ENCODE data around the gene ZC3H12C.

ZC3H12C gene

DNA sequence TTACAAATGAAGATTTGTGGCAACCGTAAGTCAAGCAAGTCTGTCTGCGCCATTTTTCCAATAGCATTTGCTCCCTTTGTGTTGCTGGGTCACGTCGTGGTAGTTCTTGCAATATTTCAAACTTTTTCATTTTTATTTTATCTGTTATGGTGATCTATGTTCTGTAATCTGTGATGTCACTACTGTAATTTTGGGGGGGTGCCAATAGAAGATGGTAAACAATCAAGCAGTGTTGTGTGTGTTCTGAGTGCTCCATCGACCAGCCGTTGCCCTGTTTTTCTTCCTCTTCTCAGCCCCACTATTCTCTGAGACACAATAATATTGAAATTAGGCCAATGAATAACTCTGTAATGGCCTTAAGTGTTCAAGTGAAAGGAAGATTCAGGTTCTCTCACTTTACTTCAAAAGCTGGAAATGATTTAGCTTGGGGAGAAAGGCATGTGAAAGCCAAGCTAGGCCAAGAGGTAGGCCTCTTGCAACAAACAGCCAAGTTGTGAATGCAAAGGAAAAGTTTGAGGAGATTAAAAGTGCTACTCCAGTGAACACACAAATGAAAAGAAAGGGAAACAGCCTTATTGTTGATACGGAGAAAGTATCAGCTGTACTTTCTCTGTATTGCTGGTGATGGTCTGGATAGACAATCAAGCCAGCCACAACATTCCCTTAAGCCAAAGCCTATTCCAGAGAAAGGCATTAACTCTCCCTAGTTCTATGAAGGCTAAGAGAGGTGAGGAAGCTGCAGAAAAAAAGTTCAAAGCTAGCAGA lies 7.5 kb downstream of the ZC3H12C start:
- no peak for DNase-seq

DNA sequence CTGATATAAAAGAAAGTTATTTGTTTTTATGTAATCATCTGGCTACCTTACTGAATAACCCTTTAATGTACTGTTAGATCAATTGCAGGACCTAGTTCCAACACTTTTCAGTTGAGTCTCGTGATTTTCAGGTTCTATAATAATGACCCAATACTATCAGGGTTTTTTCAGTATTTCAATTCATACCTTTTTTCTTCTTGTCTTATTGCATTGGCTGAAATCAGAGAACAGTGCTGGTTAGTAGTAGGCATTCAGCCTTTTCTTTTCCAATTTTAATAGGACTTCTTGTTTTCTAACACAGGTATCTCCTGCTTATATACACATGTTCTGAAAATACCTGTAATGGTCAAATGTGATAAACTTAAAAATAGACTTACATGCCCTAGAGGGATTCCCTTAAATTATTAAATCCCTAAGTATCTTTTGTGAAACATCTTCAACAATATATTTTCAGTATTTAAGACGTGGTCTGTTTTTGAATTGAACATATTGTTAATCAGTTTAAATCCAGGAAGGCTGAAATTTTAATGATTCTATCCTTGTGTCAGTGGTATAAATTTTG lies 13.6 kb downstream of the ZC3H12C start:
- no peak for DNase-seq

DNA sequence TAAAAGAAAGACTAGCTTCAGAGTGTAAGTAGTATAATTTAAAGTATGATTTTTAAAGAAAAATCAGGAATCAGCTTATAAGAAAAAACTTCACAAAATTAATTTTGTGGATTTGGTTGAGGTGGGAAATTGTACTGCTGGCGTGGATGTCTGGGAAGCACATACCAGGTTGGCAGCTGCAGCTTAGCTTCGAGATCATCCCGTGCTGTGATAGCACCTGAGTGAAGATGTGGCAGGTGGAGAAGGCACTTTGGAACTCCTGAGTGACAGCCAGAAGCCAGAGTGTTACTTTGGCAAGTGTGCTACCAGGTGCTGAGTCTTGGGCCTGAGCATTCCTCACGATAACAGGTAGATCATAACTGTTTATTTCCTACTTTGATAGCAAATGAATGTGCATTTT lies 17.7 kb downstream of the ZC3H12C start:
- DNase-seq, result no peak

DNA sequence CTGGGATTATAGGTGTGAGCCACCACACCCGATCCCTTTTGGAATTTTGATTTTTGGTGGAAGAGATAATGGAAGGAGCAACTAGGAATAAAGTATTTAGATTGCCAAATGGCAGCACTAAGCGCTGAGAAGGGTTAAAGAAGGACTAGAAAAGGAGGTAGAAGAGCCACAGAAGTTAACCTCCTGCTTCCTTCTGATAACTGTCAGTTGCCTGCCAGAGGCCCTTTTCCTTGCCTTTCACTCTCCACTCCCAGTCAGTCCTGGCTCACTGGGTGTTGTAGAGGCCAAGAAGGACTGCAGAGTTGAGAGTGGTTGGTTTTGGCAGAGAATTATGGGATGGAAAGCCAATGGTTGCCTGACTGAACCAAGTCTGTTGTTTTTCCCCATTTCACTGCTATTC lies 19.3 kb downstream of the ZC3H12C start:
- no peak for DNase-seq

DNA sequence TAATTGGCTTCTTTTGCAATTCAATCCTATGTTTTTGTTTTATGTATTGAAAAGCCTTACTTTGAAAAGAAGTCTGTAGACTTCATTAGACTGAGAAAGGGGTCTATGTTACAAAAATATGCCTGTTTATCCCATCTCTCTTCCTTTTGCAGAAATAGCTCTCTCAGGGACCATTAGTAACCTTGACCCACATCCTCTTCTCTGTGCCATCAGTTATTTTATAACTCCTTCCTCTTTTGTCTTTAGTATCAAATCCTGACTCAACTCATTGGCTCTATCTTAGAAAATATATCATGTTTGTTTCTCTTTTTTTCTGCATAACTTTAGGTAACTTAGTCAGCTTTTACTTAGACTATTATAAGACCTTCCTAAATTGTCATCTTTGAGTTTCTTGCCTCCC lies 20.3 kb downstream of the ZC3H12C start:
- DNase-seq, result no peak

DNA sequence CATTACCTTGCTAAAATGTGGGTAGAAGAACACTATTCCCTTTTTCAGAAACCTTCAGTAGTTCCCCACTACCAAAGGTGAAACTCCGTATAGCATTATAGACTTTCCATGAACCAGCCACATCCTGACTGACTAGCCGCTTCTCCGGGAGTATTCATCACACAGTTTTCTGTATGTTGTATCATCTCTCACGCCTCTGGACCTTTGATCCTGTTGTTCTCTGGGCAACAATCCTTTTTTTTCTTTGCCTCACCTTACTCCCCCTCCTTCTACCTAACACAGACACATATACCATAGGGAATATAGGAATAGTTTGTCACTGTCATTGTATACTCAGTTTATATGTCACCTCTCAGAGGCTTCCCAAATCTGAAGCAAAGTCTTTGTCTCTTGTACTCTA lies 20.8 kb downstream of the ZC3H12C start:
- DNase-seq, result no peak

DNA sequence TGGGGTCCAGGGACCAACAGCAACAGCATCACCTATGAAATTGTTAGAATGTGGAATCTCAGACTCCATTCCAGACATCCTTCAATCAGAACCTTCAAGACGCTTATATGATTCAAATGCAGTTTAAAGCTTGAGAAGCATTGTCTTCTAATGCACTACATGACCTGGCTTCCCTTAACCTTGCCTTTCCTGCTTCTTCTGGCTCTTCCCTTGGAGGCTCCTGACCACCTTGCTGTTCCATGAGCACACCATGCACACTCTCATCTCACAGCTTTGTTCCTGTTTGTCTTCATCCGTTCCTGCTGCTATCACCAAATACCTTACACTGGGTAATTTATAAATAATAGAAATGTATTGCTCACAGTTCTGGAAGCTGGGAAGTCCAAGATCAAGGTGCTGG lies 26.1 kb downstream of the ZC3H12C start:
- no peak for DNase-seq

DNA sequence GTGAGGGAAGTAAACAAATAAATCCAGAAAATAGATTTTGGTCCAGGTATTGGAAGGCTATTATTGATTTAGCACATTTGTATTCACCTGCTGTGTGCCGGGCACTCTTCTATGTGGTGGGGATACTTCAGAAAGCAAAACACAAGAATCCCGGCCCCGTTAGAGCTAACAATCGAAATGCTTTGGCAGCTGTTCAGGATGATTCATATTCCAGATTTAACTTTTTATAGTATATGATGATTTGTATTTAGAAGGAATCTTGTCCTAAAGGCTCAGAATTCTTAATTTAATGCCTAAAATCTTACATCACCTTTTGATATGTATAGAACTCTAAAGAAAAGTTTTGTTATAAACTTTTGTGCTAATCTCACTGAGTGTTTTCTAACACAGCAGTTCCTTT lies 28.0 kb downstream of the ZC3H12C start:
- DNase-seq, result no peak

DNA sequence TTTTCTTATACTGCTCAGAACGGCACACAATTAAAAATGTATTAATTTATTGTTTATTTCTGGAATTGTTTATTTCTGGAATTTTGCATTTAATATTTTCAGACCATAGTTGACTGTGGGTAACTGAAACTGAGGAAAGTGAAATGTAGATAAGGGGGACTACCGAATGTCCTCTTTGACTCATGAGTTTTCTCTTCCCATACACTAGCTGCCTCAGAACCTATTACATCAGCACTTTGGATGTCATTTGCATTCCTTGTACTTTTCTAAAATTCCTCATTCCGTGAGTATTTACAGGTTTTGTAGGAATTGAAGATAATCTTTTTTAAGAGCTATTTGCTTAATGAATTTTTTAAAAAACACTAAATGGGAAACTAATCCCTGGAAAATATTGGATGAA lies 29.8 kb downstream of the ZC3H12C start:
- no peak for DNase-seq

DNA sequence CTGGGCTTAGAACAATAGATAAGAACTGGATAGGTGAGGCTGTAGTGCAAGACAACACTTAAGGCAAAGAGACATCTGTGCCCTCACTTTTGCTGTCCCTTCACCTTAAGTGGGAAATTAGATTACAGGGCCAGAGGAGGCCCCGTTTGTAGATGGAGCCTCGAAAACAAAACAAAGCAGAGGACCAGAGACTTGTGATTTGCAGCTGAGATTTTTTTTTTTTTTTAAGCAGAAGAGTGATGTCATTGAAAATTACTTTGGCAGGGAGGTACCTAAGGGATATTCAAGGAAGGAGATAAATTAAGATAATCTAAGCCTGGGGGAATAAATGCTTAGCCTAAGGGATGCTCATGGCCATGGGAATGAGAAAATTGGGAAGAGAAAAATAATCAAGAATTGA lies 31.4 kb downstream of the ZC3H12C start:
- no peak for DNase-seq

DNA sequence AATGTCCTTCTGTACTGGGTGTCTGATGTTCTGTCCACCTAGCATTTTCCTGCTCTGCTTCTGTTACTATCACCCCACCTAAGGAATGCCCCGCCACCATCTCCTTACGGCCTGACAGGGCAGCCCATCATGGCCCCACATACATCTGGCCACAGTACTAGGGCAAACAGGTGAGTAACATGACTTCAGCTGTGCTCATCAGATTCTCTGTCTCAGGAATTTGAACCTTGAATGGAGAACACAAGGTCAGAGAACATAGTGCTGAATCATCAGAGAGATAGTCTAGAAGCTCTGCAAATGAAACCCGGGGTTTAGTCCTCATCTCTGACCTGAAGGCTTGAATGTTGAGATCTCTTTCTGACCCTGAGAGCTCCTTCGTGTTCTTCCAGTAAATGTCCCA lies 32.4 kb downstream of the ZC3H12C start:
- no peak for DNase-seq

DNA sequence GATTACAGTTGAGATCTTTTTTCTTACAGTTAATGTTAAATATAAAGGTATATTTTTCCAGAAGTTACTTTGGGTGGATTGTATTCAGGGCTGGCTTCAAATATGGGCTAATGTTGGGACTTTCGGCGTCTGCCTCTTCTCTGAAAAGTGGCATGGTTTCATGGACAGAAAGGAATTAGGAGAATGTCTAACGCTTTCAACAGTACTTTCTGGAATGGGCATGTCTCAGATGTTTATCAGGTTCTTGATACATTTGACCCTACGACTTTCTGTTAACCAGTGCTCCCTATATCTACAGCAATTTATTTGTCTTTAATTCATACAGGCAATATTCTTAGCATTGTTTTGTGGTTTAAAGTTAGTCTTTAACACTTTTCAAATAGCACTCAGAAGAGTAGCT lies 33.7 kb downstream of the ZC3H12C start:
- DNase-seq, result no peak

DNA sequence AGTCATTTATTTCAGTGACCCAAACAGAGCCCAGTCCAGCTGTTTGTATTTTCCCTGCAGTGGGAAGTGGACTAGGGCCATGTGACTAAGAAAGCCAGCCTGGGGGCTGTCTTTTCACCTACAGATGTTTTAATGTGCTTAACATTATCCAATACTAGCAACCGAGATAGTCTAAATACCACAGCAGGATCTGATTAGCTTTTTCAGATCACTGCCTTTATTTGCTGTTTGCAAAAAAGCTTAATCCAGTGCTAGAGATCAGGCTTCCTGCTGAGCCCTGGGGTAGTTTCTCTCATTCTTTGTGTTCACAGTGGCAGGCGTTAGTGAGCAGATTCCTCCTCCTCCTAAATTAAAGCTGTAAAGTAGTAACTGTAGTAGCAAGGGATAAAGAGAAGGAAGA lies 35.0 kb downstream of the ZC3H12C start:
- no peak for DNase-seq

DNA sequence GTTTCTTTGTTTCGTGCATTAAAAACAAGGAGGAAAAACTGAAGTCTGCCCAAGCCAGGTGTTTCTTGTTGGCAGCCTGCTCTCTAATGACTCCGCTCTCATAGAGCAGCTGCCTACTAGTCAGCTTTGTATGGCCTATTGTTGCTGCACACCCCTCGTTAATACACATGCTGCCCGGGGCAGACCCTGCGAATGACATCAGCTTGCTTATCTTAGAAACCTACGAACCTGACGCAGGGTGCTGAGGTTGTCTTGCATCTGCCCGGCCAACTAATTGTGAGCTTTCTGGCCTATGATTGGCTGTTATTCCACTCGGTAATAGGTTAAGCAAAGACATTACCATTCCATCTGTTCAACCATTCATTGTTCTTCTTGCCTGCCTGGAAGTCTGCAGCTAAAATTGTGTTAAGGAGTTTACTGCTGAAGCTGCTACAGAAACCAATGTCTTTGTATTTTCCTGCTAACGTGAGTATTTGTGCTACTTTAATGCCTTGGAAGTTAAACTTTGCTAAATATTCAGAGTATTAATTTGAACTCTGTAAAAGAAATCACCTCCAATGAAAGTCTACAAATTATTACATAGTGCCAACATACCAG lies 37.5 kb downstream of the ZC3H12C start:
- DNase-seq, result peak; percentile 92

DNA sequence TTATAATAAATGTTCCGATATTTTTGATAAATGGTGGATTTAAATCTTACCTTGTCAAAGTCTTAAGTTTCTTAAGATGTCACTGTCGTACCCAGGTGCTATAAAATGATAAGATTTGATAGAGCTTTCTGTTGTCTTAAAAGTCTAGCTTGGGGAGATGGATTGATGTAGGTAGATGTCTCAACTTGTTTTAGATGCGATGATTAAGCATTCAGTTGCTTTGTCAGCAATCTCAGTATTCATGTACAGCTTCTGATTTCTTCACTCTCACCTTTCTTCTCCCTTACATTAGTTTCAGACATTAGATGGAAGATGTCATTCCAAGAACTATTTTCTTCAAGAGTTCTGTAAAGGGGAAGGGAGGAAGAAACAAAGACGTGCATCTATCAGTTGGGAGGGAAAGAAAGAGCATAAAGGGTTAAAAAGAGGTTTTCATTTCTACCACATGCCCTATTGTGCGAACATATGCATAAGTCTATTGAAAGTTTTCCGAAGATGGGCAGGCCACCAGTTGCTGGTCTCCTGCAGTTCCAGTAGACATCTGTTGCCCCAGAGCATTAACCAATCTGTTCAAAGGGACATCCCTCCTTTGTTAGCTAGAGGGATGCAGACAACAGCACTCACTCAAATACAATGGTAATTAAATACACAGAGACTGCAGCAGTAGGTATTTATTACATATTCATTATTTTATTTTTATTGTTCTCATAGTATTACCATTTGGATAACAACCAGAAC lies 38.4 kb downstream of the ZC3H12C start:
- DNase-seq, result no peak

DNA sequence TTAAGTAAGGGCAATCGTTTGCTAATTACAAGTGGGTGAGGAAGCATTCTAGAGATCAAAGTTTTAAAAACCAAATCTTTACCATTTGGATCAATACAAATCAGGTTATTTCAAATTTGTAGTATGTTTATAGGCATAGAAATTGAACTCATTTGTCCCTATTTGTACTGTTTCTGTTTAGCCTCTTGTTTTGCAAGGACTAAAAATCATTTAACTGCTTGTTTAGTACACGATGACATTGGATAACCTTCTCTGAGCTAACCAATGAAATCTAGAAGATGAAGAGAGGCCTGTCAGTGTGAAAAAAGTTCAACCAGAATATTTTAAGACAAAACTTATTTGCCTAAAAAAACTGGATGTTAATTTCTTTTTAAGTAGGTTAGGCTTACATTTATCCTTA lies 40.0 kb downstream of the ZC3H12C start:
- DNase-seq, result no peak

DNA sequence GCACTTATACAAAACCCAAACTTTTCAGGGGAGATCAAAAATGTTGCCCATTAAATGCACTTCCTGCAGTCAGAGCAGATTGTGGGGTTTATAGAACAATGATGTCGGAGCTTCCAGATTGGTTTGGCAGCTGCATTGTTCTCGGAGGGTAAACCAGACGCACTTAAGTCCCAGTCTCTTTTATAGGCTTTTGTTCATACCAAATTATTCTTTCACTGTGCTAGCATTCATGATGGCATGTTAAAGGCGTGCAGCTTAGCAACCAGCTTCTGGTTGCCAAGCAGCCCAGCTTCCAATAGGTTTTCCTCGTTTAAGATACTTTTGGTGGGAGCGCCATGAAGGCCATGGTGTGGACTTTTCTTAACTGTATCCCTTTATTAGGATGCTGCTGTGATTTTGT lies 40.9 kb downstream of the ZC3H12C start:
- no peak for DNase-seq

DNA sequence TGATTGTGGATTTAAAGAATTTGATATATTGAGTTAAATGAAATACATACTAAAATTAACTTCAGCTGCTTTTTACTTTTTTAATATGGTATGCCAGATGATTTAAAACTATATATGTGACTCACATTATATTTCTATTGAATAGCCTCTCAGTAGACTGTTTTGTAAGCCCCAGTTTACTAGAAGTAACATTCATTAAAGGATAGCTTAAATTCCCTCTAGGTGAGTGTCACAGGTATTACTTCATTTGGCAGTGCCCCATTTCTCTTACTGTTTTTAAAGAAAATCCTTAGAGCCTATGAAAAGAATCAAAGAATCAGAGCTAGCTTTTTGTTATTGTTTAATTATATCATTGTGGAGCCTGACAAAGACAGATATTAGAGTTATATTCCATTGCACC lies 48.6 kb downstream of the ZC3H12C start:
- no peak for DNase-seq

DNA sequence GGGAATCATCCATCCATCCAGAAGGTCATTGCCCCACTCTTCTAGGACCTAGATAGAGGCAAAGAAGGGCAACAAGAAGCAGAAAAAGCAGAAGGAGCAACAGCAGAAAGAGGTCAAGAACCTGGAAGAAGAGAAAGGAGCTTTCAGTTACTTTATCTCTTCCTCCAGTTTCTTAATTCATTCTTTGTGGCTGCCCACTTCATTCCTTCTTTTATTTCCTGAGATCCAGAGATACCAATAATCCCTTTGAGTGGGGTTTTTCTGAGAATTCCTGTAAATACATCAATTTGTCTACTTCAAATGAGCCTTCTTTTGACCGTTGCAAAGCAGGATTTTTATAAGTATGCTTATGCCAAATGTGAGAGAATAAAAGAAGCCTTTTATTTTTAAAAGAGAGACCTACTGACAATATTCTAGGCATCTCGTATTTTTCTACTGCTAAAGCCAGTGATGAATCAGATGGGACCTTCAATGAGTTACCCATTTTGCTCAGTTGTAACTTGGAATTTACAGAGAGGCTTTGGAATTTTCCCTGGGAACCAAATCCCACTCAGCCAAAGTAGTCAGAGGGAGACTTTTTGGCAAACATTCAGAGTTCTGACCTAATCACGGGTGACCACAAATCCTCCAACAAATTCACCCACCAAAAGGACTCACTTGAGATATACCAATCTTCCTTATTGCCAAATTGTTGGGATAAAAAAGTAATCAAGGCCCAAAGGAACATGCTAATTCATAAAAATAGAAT lies 54.9 kb downstream of the ZC3H12C start:
- no peak for DNase-seq

DNA sequence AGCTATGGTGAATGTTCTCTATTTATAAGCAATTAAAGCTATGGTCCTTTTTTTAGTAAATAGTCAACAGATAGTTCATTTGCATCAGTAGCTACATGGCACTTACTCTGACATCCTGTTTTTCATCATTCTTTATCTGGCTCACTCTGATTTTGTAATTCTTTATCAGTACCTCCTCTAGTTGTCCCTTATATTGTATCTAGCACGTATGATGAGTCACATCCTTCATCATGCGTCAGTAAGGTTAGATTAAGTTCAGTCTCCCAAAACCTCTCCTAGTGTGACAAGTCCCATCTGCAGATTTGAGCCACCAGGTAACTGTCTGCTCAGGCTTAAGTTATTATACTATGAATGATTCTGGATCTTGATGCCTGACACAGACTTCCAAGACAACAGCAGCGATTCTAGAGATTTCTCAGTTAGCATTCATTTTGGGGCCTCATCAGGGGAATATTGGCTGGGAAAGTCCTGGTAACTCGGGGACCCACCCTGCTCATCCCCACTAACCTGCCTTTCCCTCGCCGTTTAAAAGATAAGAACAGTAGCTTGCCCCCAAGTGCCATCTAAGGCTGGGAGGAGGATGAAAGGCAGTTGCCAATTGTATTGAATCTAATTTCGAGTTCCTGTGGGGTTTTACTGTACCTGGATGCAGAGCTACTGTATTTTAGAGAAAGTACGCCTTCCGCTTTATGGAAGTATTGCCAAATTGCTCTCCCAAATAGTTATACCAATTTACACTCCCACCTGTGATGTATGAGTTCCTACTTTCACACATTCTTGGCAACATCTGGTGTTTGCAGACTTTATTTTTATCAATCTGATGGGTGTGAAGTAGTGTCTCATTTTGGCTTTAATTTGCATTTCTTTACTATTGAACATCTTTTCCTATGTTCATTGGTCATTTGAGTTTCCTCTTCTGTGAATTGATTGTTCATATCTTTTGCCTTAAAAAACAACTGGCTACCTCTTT lies 55.9 kb downstream of the ZC3H12C start:
- DNase-seq, result no peak

DNA sequence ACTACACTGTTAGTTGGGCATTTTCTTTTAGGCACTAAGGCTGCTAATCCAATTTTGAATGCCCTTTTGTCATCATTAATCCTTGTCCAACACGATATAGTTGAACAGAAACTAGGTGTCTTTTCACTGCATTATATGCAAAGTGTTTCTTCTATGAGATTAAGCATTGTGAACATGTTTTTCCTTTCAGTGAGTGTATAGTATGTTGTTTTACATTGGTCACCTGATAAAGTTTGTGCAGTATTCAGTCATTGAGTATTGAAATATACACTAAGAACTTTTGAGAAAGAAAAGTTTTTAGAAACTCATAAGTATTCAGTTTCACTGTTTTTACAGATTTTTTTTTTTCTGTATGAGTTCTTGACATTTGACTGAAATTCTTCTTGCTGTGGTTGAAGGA lies 59.0 kb downstream of the ZC3H12C start:
- DNase-seq, result no peak

DNA sequence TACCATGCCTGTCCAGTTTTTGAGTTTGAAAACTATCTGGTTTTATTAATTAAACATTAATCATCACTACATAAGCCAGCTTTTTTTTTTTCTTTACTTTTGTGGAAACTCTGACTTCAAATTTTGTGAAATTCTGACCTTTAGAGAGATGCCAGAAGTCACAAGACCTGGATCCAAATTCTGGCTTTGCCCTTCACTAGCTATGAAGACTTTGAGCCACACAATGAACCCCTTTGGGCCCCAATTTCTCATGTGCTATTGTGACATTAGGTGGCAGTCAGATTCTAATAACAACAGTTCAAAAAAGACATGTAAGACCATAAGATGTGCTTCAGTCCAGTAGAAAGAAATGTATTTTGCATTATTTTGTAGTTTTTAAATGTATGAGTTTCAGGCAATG lies 60.3 kb downstream of the ZC3H12C start:
- DNase-seq, result no peak
